A549 (cell line): ENCODE data around the gene RSPH3. TPM values are rescaled to one million over a fixed set of nuclear protein-coding genes. Genes with fewer than 3 reads are reported as not detected.

ENCODE experiments used
- ATAC-seq, 2 experiments: fragments of 200-7000 bp in 1 of 2; fragments of >200 bp in 1 of 2; cut with Nextera tagmentation in 1 of 2; cut with Tn5 transposase in 1 of 2; 3 replicates each; pipeline versions ENCODE4 v1.8.0 to v1.9.1; 2018 to 2020; ENCODE audit warnings: mild to moderate bottlenecking in 1 of 2, moderate library complexity in 1 of 2
- CTCF ChIA-PET: fragments of 300-600 bp; sonication (Branson Sonifier 250); formaldehyde crosslinking; extraction: SDS; loops from one replicate; lab custom pipeline; 2021; ENCODE audit warnings: antibody characterized with exemption, inconsistent platforms; lab: Yijun Ruan, JAX
- POLR2A ChIA-PET: fragments of 350-600 bp; formaldehyde crosslinking; extraction: SDS; loops from one replicate; lab custom pipeline; 2021; ENCODE audit warnings: antibody characterized with exemption, inconsistent platforms; lab: Yijun Ruan, JAX
- DNase-seq, 2 experiments: peaks; one replicate each; pipeline versions ENCODE4 v3.0.0 to v3.0.0-alpha.2; 2011 to 2016; ENCODE audit warnings: low read depth in 1 of 2, low spot score in 1 of 2
- FAIRE-seq: peaks from 2 replicates; lab custom pipeline; 2011; peaks lifted over from hg19 to GRCh38; lab: Jason Lieb, UNC
- H3K27ac ChIP-seq, 2 experiments: fragments of >200 bp; sonication (Bioruptor Twin); formaldehyde crosslinking; 3 replicates each; pipeline ENCODE4 v1.5.1; 2016 to 2017
- H3K4me1 ChIP-seq: fragments of >200 bp; sonication (Bioruptor Twin); formaldehyde crosslinking; 3 replicates; pipeline ENCODE4 v1.6.1; 2016
- H3K4me2 ChIP-seq: fragments of >200 bp; sonication (Bioruptor Twin); formaldehyde crosslinking; 3 replicates; pipeline ENCODE4 v1.6.1; 2016
- H3K4me3 ChIP-seq: fragments of >200 bp; sonication (Bioruptor Twin); formaldehyde crosslinking; 3 replicates; pipeline ENCODE4 v1.5.1; 2016
- H3K9me3 ChIP-seq: fragments of >200 bp; sonication (Bioruptor Twin); formaldehyde crosslinking; 3 replicates; pipeline ENCODE4 v1.6.1; 2016
- BCL3 ChIP-seq: fragments of >200 bp; sonication (Bioruptor Twin); formaldehyde crosslinking; IDR thresholded peaks from 3 replicates; pipeline ENCODE4 v1.6.1; 2016
- BHLHE40 ChIP-seq: IDR thresholded peaks from 2 replicates; pipeline ENCODE4 v1.6.1; 2012; ENCODE audit warnings: low read depth, low read length, inconsistent platforms
- CBX8 ChIP-seq: fragments of 200-600 bp; sonication (generic); IDR thresholded peaks from 2 replicates; pipeline ENCODE4 v1.6.1; 2016
- CEBPB ChIP-seq, 2 experiments: fragments of >200 bp in 1 of 2; sonication (Bioruptor Twin) in 1 of 2; formaldehyde crosslinking in 1 of 2; IDR thresholded peaks; 2 replicates each; pipeline ENCODE4 v1.6.1; 2012 to 2016
- CHD2 ChIP-seq: fragments of 150-350 bp; IDR thresholded peaks from 2 replicates; pipeline ENCODE4 v1.6.1; 2014; ENCODE audit warnings: low read length; ENCODE audit not compliant: partially characterized antibody
- CHD4 ChIP-seq: fragments of 200-600 bp; sonication (generic); IDR thresholded peaks from 2 replicates; pipeline ENCODE4 v1.6.1; 2016; ENCODE audit warnings: antibody characterized with exemption, mild to moderate bottlenecking, borderline replicate concordance
- EHF ChIP-seq: fragments of 250-450 bp; sonication (Bioruptor Pico); IDR thresholded peaks from 2 replicates; pipeline ENCODE4 v1.5.0; 2020; ENCODE audit warnings: mild to moderate bottlenecking
- EP300 ChIP-seq, 2 experiments: fragments of >200 bp; sonication (Bioruptor Twin); formaldehyde crosslinking; IDR thresholded peaks; 2 replicates in 1 of 2; 3 replicates in 1 of 2; pipeline ENCODE4 v1.6.1; 2016 to 2017
- ESRRA ChIP-seq: fragments of 150-350 bp; IDR thresholded peaks from 2 replicates; pipeline ENCODE4 v1.6.1; 2014; ENCODE audit warnings: mild to moderate bottlenecking, low read length, borderline replicate concordance
- FOSL2 ChIP-seq, 2 experiments: fragments of 450-650 bp in 1 of 2; fragments of >200 bp in 1 of 2; sonication (Bioruptor Twin) in 1 of 2; formaldehyde crosslinking; IDR thresholded peaks; 2 replicates each; pipeline versions ENCODE4 v1.5.0 to v1.6.1; 2016 to 2020; ENCODE audit warnings: mild to moderate bottlenecking in 1 of 2, moderate library complexity in 1 of 2
- GATA3 ChIP-seq: IDR thresholded peaks from 2 replicates; pipeline ENCODE4 v1.6.1; 2012; ENCODE audit warnings: borderline replicate concordance
- HDAC2 ChIP-seq: fragments of 200-600 bp; sonication (generic); IDR thresholded peaks from 2 replicates; pipeline ENCODE4 v1.6.1; 2016
- HEYL ChIP-seq: fragments of 250-450 bp; sonication (Bioruptor Pico); IDR thresholded peaks from 2 replicates; pipeline ENCODE4 v1.8.0; 2021; ENCODE audit warnings: mild to moderate bottlenecking, moderate library complexity
- HMGXB4 ChIP-seq: fragments of 250-450 bp; sonication (Bioruptor Pico); IDR thresholded peaks from 2 replicates; pipeline ENCODE4 v1.5.0; 2021; ENCODE audit warnings: mild to moderate bottlenecking, moderate library complexity, borderline replicate concordance
- HOXB5 ChIP-seq: fragments of 250-450 bp; sonication (Bioruptor Pico); IDR thresholded peaks from 2 replicates; pipeline ENCODE4 v1.5.0; 2020; ENCODE audit warnings: mild to moderate bottlenecking, moderate library complexity
- JUN ChIP-seq, 2 experiments: fragments of >200 bp; sonication (Bioruptor Twin); formaldehyde crosslinking; IDR thresholded peaks; 2 replicates in 1 of 2; 3 replicates in 1 of 2; pipeline ENCODE4 v1.6.1; 2016 to 2017
- JUNB ChIP-seq: fragments of >200 bp; sonication (Bioruptor Twin); formaldehyde crosslinking; IDR thresholded peaks from 2 replicates; pipeline ENCODE4 v1.6.1; 2016
- KDM5A ChIP-seq: fragments of 200-600 bp; sonication (generic); IDR thresholded peaks from 2 replicates; pipeline ENCODE4 v1.6.1; 2016; ENCODE audit warnings: antibody characterized with exemption, mild to moderate bottlenecking
- MYC ChIP-seq: IDR thresholded peaks from 2 replicates; pipeline ENCODE4 v1.6.1; 2012; ENCODE audit warnings: mild to moderate bottlenecking, inconsistent platforms, low read length, improper control_type of control experiment, borderline replicate concordance
- NFE2L2 ChIP-seq: fragments of 150-350 bp; conservative IDR thresholded peaks from 2 replicates; pipeline ENCODE4 v1.6.1; 2014; ENCODE audit warnings: low read length
- NPAS2 ChIP-seq: fragments of 250-450 bp; sonication (Bioruptor Pico); IDR thresholded peaks from 2 replicates; pipeline ENCODE4 v1.8.0; 2022; ENCODE audit warnings: mild to moderate bottlenecking, moderate library complexity, borderline replicate concordance
- RAD21 ChIP-seq, 2 experiments: fragments of >200 bp in 1 of 2; sonication (Bioruptor Twin) in 1 of 2; formaldehyde crosslinking in 1 of 2; IDR thresholded peaks in 1 of 2; conservative IDR thresholded peaks in 1 of 2; 2 replicates in 1 of 2; 3 replicates in 1 of 2; pipeline ENCODE4 v1.6.1; 2012 to 2018; ENCODE audit warnings: inconsistent platforms in 1 of 2
- RCOR1 ChIP-seq: fragments of 150-350 bp; IDR thresholded peaks from 2 replicates; pipeline ENCODE4 v1.6.1; 2014; ENCODE audit warnings: antibody characterized with exemption, low read length, low read depth
- RFX5 ChIP-seq: fragments of 450-650 bp; IDR thresholded peaks from 2 replicates; pipeline ENCODE4 v1.7.1; 2014; ENCODE audit warnings: antibody characterized with exemption, mild to moderate bottlenecking, moderate library complexity
- RNF2 ChIP-seq: fragments of 200-600 bp; sonication (generic); IDR thresholded peaks from 2 replicates; pipeline ENCODE4 v1.6.1; 2016; ENCODE audit warnings: low read depth, mild to moderate bottlenecking, antibody characterized with exemption, moderate library complexity, borderline replicate concordance
- SMC3 ChIP-seq: fragments of >200 bp; sonication (Bioruptor Twin); formaldehyde crosslinking; IDR thresholded peaks from 3 replicates; pipeline ENCODE4 v1.6.1; 2018; ENCODE audit warnings: inconsistent platforms
- SREBF2 ChIP-seq: fragments of 450-650 bp; IDR thresholded peaks from 2 replicates; pipeline ENCODE4 v1.6.1; 2014; ENCODE audit warnings: mild to moderate bottlenecking, moderate library complexity
- ZNF302 ChIP-seq: fragments of 250-450 bp; sonication (Bioruptor Pico); IDR thresholded peaks from 2 replicates; pipeline ENCODE4 v1.9.0; 2021; ENCODE audit warnings: inconsistent platforms, mild to moderate bottlenecking, moderate library complexity
- WGBS: methylation state at CpG from one replicate; pipeline ENCODE4 v1.1.6; 2017; ENCODE audit errors: missing lambda C conversion rate; 5-methylcytosine and 5-hydroxymethylcytosine counted together
- polyA plus RNA-seq, 4 experiments: library from polyadenylated mRNA; depleted of rRNA in 3 of 4; stranded (reverse); fragments of >200 nt; fragmentation: RNase III in 1 of 4; extraction: RNeasy Plus Mini Kit Qiagen cat#74134 plus additional on column Dnase treatment in 1 of 4; gene quantifications; 2 replicates in 3 of 4; 3 replicates in 1 of 4; pipeline ENCODE4 v1.2.3, GENCODE V29; 2011 to 2017
- TF ChIP-seq, protein P1 (sequence below): IDR thresholded peaks from 2 replicates; pipeline ENCODE4 v1.6.1; 2012
- TF ChIP-seq, protein P2 (sequence below): fragments of 250-450 bp; sonication (Bioruptor Pico); IDR thresholded peaks from 2 replicates; pipeline ENCODE4 v1.5.0; 2020; ENCODE audit warnings: low read depth, mild to moderate bottlenecking, moderate library complexity
- TF ChIP-seq, protein P3 (sequence below): fragments of >200 bp; sonication (Bioruptor Twin); formaldehyde crosslinking; IDR thresholded peaks from 3 replicates; pipeline ENCODE4 v1.5.1; 2016

Gene RSPH3
- polyA plus RNA-seq, 2 of the 4 experiments (the other 2 are of a cell fraction) = 2.6 to 3.6 TPM

- TF ChIP-seq, protein P1, sequence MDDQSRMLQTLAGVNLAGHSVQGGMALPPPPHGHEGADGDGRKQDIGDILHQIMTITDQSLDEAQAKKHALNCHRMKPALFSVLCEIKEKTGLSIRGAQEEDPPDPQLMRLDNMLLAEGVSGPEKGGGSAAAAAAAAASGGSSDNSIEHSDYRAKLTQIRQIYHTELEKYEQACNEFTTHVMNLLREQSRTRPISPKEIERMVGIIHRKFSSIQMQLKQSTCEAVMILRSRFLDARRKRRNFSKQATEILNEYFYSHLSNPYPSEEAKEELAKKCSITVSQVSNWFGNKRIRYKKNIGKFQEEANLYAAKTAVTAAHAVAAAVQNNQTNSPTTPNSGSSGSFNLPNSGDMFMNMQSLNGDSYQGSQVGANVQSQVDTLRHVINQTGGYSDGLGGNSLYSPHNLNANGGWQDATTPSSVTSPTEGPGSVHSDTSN = no peak
- no peak for TF ChIP-seq RFX5
Observed at GRCh38 chr6:159044899-159045727, 45.1 kb upstream of the RSPH3 start, which contains the start of gene TAGAP (continued).

DNA sequence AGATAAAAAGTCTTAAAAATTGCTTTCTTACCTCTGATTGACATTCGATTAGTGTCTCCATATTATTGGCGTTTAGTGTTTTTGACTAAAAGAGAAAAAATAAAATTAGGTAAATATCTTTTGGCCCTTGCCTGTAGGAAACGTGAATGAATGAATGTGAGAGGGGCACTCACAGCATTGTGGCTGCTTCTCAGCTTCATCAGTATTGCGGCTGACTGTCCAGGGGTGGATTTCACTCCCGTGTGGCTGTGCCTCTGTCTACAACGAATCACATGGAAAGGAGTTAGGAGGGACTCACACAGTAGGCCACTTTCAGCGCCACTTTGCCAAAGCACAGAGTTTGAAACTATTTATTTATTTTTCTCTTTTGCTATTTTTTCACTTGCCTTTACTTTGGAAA is 43.9 kb upstream of the RSPH3 start:
- Histone ChIP-seq H3K9me3 (no peaks in the 10 kb centered on the region), H3K4me1 (no peaks in the 10 kb centered on the region), H3K4me2 (no peak overlapping the region), H3K27ac (no peak overlapping the region), H3K4me3 (no peak overlapping the region)
- no peak for TF ChIP-seq ESRRA
- TF ChIP-seq ZNF302 (CRISPR knock-in tag) = no peak
- no peak for TF ChIP-seq GATA3
- TF ChIP-seq, protein P2, sequence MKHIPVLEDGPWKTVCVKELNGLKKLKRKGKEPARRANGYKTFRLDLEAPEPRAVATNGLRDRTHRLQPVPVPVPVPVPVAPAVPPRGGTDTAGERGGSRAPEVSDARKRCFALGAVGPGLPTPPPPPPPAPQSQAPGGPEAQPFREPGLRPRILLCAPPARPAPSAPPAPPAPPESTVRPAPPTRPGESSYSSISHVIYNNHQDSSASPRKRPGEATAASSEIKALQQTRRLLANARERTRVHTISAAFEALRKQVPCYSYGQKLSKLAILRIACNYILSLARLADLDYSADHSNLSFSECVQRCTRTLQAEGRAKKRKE (CRISPR knock-in tag) = no peak
- TF ChIP-seq HEYL = no peak
- no peak for TF ChIP-seq SREBF2
- no peak for TF ChIP-seq FOSL2 (IDR thresholded peaks at IDR 0.05)
- no peak for TF ChIP-seq FOSL2 (CRISPR knock-in tag; IDR thresholded peaks at IDR 0.05)
- TF ChIP-seq HMGXB4 = no peak
- TF ChIP-seq, protein P3, sequence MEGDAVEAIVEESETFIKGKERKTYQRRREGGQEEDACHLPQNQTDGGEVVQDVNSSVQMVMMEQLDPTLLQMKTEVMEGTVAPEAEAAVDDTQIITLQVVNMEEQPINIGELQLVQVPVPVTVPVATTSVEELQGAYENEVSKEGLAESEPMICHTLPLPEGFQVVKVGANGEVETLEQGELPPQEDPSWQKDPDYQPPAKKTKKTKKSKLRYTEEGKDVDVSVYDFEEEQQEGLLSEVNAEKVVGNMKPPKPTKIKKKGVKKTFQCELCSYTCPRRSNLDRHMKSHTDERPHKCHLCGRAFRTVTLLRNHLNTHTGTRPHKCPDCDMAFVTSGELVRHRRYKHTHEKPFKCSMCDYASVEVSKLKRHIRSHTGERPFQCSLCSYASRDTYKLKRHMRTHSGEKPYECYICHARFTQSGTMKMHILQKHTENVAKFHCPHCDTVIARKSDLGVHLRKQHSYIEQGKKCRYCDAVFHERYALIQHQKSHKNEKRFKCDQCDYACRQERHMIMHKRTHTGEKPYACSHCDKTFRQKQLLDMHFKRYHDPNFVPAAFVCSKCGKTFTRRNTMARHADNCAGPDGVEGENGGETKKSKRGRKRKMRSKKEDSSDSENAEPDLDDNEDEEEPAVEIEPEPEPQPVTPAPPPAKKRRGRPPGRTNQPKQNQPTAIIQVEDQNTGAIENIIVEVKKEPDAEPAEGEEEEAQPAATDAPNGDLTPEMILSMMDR = no peak
- no peak for TF ChIP-seq RAD21 (conservative IDR thresholded peaks at IDR 0.05 in 1 of 2, IDR thresholded peaks at IDR 0.05 in 1 of 2)
- TF ChIP-seq EP300 (IDR thresholded peaks at IDR 0.05) = no peak
- no peak for TF ChIP-seq KDM5A
- ChIA-PET POLR2A (no interaction called here), CTCF (interaction anchor here (0.8 to 1.9 kb wide), 6 partner anchors 12 to 91 kb away, joined by 3 to 8 read pairs (median 4); no protein-coding TSS in a partner anchor)
- no peak for FAIRE-seq
- no peak for ATAC-seq
- WGBS = 41% methylated on average over 7 of the region's 7 CpGs
- no peak for DNase-seq

DNA sequence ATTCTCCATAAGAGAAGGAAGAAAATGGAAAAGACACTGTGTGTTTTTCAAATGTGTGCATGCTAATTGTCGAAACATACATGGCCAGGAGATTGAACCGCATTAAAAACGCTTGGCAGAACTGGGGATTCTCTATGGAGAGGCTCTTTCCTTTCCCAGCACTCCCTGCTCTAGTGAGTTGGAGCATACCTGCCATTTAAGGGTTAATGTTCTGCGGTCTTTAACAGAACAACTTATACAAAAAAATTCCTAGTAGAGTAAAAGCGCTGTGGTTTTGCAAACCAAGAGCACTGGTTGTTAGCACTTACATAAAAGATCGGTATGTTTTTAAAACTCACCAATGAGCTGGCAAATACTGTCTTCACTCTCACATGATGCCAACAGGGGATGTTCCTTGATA is 43.2 kb upstream of the RSPH3 start:
- no peak for ATAC-seq
- H3K4me2 ChIP-seq = no peak overlapping the region
- POLR2A ChIA-PET = no interaction called here
- FAIRE-seq = no peak
- DNase-seq = no peak
- no peaks in the 10 kb centered on the region for H3K4me1 ChIP-seq
- H3K27ac ChIP-seq = no peak overlapping the region
- no peak overlapping the region for H3K4me3 ChIP-seq
- TF ChIP-seq CEBPB (IDR thresholded peaks at IDR 0.05) (no peak), BHLHE40 (no peak), EHF (CRISPR knock-in tag) (no peak), MYC (no peak), RNF2 (no peak), JUNB (no peak), HDAC2 (no peak), CHD4 (no peak), RCOR1 (no peak), NPAS2 (CRISPR knock-in tag) (no peak), HOXB5 (CRISPR knock-in tag) (no peak), BCL3 (no peak), EP300 (IDR thresholded peaks at IDR 0.05) (no peak), JUN (IDR thresholded peaks at IDR 0.05) (no peak), SMC3 (no peak), CBX8 (no peak), NFE2L2 (no peak), CHD2 (no peak)
- WGBS = 70% methylated on average over 6 of the region's 6 CpGs
- CTCF ChIA-PET = interaction anchor here (0.8 to 4.4 kb wide), 8 partner anchors 11 to 60 kb away, joined by 3 to 30 read pairs (median 4); no protein-coding TSS in a partner anchor
- no peaks in the 10 kb centered on the region for H3K9me3 ChIP-seq
